Testis (tissue), 3 donors: ENCODE results near the gene ARID5B. TPM values are rescaled to one million over a fixed set of nuclear protein-coding genes. Genes with fewer than 3 reads are reported as not detected.

Experiments used
- DNase-seq: peaks from one replicate; pipeline ENCODE4 v3.0.0-alpha.2; 2019
- H3K27ac ChIP-seq, 2 donors: fragments of 200-600 bp; sonication (generic); one replicate each; pipeline ENCODE4 v1.5.1; 2019
- H3K27me3 ChIP-seq: fragments of 200-600 bp; sonication (generic); one replicate; pipeline ENCODE4 v1.5.1; 2019
- H3K36me3 ChIP-seq: fragments of 200-600 bp; sonication (generic); one replicate; pipeline ENCODE4 v1.5.1; 2017; ENCODE audit warnings: low read depth; ENCODE audit errors: missing control alignments
- H3K4me1 ChIP-seq: fragments of 200-600 bp; sonication (generic); one replicate; pipeline ENCODE4 v1.5.1; 2019
- H3K4me3 ChIP-seq, 2 donors: fragments of 200-600 bp; sonication (generic); one replicate each; pipeline ENCODE4 v1.5.1; 2017 to 2019
- H3K9me3 ChIP-seq: fragments of 200-600 bp; sonication (generic); one replicate; pipeline ENCODE4 v1.5.1; 2017
- CTCF ChIP-seq, 3 experiments: fragments of 450-650 bp in 2 of 3; fragments of 200-600 bp in 1 of 3; sonication (generic) in 1 of 3; IDR thresholded peaks; one replicate each; pipeline ENCODE4 v1.5.1; 2016 to 2019; ENCODE audit warnings: antibody characterized with exemption in 3 of 3, mild to moderate bottlenecking in 2 of 3, moderate library complexity in 1 of 3
- POLR2A ChIP-seq: fragments of 450-650 bp; IDR thresholded peaks from one replicate; pipeline ENCODE4 v1.6.1; 2017; ENCODE audit warnings: antibody characterized with exemption, mild to moderate bottlenecking, moderate library complexity
- WGBS, 2 donors: methylation state at CpG; one replicate each; pipeline ENCODE4 v1.1.5; 2018; 5-methylcytosine and 5-hydroxymethylcytosine counted together
- intact Hi-C: fragments of 100-400 bp; cut with DNase I; formaldehyde crosslinking; loops from one replicate; pipeline ENCODE4 v1.15.1; 2023; ENCODE audit warnings: low total_unique reads
- polyA plus RNA-seq: library from polyadenylated mRNA; stranded (reverse); fragments of 350-450 nt; fragmentation: Illumina TruSeq; extraction: RNeasy Lipid Tissue Mini Kit (QIAGEN cat#74804); gene quantifications from one replicate; pipeline ENCODE4 v1.2.3, GENCODE V29; 2014; ENCODE audit warnings: low read depth, low replicate concordance; ENCODE audit not compliant: insufficient read depth
- total RNA-seq, 2 donors: library from RNA; depleted of rRNA; stranded (reverse); fragments of >200 nt; gene quantifications; one replicate each; pipeline ENCODE4 v1.2.3, GENCODE V29; 2016

Gene ARID5B
- total and polyA plus RNA-seq, 3 donors from 2014 or later, result 14.3 to 73.6 (median 52.1) TPM

DNA sequence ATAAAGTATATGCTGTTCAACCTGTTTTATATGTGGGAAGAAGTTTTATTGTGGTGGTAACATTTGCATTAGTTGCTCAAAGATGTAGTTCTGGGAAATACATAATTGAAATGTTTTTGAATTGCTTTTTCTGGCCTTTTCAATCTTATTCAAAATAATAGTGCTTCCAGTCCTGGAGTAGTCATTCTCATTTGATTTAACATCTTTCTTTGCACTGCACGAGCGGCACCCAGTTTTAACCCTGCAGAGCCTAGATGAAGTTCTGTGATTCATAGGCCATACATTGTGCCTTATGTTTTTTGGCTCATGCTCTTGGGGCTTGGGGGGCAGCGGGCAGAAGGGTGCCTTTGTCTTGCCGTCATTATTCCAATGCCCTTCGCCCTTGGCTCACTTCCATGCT is 9.9 kb downstream of the ARID5B start:
- intact Hi-C loops, result no loop called here
- Histone ChIP-seq H3K9me3 (no peaks in the 10 kb centered on the region), H3K4me1 (no peaks in the 10 kb centered on the region), H3K27me3 (no peaks in the 10 kb centered on the region), H3K36me3 (no peaks in the 10 kb centered on the region), H3K4me3 (no peak overlapping the region), H3K27ac (no peak overlapping the region)
- TF ChIP-seq POLR2A (no peak), CTCF (IDR thresholded peaks at IDR 0.05) (no peak)
- DNase-seq, result no peak
- 75 to 80% methylated on average over 5 of the region's 5 CpGs for WGBS, 2 donors

DNA sequence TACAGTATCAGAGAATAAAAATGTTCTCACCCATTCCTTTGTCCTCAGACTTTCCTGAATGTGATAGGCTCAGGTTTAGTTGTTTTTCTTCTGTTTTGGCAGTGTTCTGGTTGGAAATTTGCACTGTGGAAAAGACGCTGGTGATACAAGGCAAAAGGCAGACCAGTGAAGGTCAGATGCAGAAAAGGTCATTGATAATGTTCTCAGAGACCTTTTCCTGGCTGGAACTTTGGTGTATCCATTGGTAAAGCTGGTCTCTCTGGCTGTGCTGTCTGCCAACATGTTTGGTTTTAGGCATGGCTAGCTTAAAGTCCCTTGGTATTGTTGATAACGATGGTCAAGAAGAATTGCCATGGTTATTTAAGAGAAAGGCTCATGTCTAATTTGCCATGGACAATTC is 11.5 kb downstream of the ARID5B start:
- Histone ChIP-seq H3K4me1 (no peaks in the 10 kb centered on the region), H3K27ac (no peak overlapping the region), H3K36me3 (no peaks in the 10 kb centered on the region), H3K4me3 (no peak overlapping the region), H3K27me3 (no peaks in the 10 kb centered on the region), H3K9me3 (no peaks in the 10 kb centered on the region)
- WGBS, 2 donors, result 76 to 78% methylated on average over 2 of the region's 2 CpGs
- TF ChIP-seq CTCF (IDR thresholded peaks at IDR 0.05) (no peak), POLR2A (no peak)
- intact Hi-C loops, result no loop called here
- no peak for DNase-seq

- no peaks in the 10 kb centered on the region for H3K9me3 ChIP-seq
- intact Hi-C loops, result no loop called here
- H3K4me3 ChIP-seq, result no peak overlapping the region
- no peak for DNase-seq
- WGBS, 2 donors, result 92 to 100% methylated on average over 1 of the region's 1 CpG
- no peaks in the 10 kb centered on the region for H3K4me1 ChIP-seq
- no peak overlapping the region for H3K27ac ChIP-seq
- no peak for TF ChIP-seq POLR2A
- H3K27me3 ChIP-seq, result no peaks in the 10 kb centered on the region
- H3K36me3 ChIP-seq, result no peaks in the 10 kb centered on the region
Measured at GRCh38 chr10:61918140-61918539, 16.6 kb downstream of the ARID5B start.

GRCh38 chr10:61918989-61919388 is 17.5 kb downstream of the ARID5B start:
- H3K9me3 ChIP-seq, result no peaks in the 10 kb centered on the region
- H3K27me3 ChIP-seq, result no peaks in the 10 kb centered on the region
- H3K4me3 ChIP-seq, result no peak overlapping the region
- no peaks in the 10 kb centered on the region for H3K36me3 ChIP-seq
- WGBS, 2 donors, result 96% methylated on average over 4 of the region's 4 CpGs
- TF ChIP-seq POLR2A, result no peak
- no peak for TF ChIP-seq CTCF (IDR thresholded peaks at IDR 0.05)
- no peak overlapping the region for H3K27ac ChIP-seq
- H3K4me1 ChIP-seq, result no peaks in the 10 kb centered on the region
- no peak for DNase-seq
- intact Hi-C loops, result no loop called here

DNA sequence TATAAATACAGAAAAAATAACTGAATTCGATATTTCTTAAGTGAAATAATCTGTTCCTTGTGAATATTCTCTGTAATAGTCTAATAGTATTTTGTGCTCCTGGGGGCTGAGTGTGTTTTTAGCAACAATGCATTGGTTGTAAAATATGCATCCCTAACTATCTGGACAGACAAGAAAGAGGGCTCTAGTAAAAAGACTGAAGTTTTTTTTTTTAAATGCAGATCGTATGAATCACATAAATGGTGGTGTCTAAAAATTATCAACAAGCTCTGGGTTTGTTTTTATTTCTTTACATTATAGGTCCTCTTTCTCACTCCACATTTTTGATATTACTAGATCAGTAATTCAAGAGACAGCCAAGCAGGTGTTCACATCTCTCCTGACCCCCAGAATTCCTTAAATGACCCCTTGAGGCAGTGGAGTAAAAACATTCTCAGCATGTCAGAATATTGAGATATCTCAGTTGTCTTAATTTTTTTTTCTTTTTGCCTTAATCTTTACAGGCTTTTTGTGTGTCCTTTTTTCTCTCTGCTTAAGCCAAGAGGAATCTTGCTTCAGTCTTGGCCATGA is 18.2 kb downstream of the ARID5B start:
- WGBS, 2 donors, result 83 to 87% methylated on average over 2 of the region's 2 CpGs
- intact Hi-C loops, result no loop called here
- H3K4me1 ChIP-seq, result no peaks in the 10 kb centered on the region
- H3K27ac ChIP-seq, result no peak overlapping the region
- no peak for DNase-seq
- H3K9me3 ChIP-seq, result no peaks in the 10 kb centered on the region
- TF ChIP-seq CTCF (IDR thresholded peaks at IDR 0.05) (no peak), POLR2A (no peak)
- H3K4me3 ChIP-seq, result no peak overlapping the region
- no peaks in the 10 kb centered on the region for H3K27me3 ChIP-seq
- no peaks in the 10 kb centered on the region for H3K36me3 ChIP-seq
